HL-60/S4 (cell line): ENCODE measurements around the gene USP7.
"Not testable (repeated sequence)": the region's sequence is repeated elsewhere in the genome, so short reads cannot be mapped to it uniquely, and the experiment has no call there.

Source experiments
- in situ Hi-C: fragments of 300-500 bp; cut with MboI; formaldehyde crosslinking; loops from 2 replicates; pipeline ENCODE4 v1.14.3; 2022; ENCODE audit warnings: low sequenced_read_pairs

The USP7 gene

DNA sequence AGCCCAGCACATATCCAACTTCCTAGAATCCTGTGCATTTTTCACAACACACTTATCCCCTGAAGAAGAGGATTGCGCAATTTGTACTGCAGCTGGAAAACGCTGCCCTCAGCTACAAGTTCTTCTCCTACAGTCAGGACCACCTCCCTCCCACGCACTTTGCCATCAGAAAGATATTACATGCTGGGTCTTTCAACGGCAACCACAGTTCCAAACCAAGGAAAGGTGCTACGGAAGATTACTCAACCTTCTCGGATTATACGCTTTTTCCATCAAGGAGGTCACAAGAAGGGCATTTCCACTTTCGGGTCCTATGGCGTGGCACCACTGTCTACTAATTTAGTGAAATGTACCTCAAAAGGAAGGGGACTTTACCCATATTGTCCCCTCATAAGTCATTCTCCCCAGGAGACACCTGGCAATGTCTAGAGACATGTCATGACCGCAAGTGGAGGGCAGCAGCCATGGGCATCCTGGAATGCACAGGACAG lies 35.2 kb downstream of the USP7 start:
- in situ Hi-C loops: no loop called here

DNA sequence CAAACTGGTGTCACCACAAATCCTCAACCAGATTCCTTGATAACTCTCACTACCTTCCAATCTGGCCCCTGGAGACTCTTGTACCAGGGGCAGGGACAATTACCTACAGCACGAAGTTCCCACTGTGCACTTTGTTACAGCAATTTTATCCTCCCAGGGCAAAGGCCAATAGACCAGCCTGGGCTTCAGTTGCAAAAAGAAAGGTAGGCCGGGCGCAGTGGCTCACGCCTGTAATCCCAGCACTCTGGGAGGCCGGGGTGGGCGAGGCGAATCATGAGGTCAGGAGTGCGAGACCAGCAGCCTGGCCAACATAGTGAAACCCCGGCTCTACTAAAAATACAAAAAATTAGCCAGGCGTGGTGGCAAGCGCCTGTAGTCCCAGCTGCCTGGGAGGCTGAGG lies 36.9 kb downstream of the USP7 start:
- in situ Hi-C loops: no loop called here

DNA sequence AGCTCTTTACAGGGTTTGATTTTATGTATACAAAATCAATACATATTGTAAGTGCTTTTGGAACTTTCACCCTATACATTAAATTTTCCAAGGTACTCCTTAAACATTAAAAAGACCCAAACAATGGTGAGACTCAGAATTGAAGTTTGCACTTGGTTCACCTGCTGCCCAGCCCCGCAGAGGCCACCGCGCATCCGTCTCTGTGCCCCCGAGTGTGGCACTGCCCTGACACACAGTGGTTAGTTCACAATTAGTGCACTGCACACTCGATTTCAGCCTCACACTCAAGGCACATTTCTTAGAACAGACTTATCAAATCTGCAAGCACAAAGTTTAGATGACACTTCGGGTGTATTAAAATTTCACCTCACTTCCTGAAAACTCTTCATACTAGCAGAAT lies 38.3 kb downstream of the USP7 start:
- in situ Hi-C loops: no loop called here

DNA sequence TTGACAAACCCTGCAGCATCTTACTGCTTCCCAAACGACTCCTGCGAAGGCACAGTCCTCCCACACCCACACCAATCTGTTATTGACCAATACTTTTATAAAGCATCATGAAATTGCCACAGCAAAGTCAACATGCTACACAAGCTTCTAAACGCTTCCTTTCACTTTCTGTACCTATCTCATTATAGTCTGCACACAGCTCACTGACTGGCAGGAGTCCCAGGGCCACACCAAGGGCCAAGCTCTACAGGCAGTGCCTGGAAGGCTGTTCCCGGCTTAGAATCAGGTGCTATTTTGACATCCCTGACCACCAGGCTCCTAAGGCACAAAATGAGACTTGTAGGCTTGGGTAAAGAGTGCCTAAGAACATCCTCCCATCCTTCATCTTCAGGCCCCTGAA lies 39.5 kb downstream of the USP7 start:
- in situ Hi-C loops: no loop called here

DNA sequence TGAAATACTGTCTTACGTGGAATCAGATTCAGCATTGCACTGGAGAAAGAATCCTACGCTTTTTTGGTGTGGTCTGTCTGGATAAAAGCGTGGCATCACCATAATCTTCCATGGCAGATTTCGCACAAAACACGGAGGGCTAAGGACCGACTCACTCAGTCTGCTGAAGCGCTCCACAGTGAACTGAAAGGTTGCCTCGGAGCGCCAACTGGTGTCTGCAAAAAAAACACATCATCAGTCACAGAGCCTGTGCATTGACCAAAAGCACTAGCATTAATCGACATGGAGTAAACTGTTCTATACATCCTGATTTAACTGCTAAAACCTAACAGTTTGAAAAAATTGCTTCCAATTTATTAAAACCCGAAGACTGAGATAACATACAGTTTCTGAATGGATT lies 40.5 kb downstream of the USP7 start:
- in situ Hi-C loops: no loop called here

DNA sequence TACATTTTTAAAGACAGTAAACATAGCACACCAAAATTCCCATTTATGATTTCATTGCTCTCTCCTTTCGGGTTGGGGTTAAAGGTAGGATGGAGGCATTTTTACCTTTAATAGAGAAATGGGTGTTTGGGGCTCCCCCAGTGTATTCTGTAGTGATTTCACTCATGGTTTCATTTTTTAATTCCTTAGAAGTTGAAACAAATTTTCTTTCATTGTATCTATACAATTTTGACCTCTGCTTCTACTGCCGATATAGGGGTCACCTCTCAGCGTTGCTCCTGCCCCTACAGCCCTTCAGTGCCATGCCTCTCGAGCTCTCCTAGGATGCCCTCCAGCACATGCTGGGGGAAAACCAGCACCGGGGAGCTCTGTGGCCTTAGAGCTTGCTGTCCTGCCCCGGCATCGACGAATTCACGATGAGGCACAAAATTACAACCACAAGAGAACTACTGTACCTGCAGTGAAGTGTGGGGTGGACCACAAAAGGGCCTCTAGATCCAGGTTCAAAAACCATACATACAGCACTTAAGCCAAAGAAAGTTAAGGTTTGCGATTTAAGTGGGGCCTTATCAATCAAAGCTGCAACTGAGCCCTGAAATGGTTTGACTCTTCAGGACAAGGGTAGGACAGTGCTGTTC lies 42.2 kb downstream of the USP7 start:
- in situ Hi-C loops: no loop called here

DNA sequence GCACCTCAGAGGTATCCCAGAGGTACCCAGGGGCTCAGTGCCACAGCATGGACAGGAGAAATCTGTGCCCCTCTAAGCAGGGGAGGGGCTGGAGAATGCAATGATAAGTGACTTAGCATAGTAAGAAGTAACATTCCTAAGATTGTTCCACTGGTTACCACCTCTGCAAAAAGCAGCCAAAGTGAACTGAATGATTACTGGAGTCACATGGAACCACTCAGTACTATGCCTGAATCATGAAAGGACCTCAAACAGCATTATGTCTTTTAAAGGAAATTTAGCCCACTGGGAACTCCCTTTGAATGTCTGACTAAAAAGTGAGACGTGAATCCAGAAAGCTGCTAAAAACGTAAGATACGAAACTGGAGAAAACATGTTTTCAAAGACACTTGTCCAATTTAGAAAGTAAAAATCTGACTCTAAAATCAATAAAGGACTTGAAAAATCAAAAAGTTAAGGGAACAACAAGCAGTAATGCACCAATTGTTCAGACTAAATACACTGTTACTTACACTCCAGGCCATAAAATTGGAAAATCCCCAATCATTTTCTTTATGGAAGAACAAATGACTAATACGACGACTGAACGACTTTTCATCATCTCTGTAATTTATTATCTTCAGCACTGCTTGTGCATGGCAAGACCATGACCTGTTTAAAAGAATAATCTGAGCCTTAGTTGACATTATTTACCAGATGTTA lies 42.9 kb downstream of the USP7 start:
- in situ Hi-C loops: no loop called here

DNA sequence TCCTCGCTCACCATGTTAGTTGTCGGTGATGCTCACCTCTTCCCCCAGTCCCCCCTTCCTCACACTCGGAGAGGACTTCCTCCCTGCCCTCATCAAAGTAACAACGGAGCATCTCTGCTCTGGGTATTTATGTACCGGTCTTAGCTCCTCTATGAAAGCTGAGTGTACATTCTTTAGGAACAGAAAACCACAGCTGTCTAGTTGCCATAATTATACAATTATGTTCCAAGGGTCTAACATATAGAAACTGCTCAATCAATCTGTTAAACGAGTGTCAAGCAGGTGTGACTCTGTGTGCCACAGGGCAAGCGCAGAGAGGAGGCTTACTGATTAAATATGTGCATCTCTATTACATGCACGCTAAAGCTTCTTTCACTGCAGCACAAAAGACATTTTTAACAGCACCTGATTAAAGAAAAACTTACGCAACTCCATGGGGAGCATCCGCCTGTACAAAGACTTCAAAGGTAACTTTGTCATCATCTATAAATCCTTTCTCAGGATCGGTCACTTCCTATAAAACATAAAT lies 43.7 kb downstream of the USP7 start:
- in situ Hi-C loops: no loop called here

DNA sequence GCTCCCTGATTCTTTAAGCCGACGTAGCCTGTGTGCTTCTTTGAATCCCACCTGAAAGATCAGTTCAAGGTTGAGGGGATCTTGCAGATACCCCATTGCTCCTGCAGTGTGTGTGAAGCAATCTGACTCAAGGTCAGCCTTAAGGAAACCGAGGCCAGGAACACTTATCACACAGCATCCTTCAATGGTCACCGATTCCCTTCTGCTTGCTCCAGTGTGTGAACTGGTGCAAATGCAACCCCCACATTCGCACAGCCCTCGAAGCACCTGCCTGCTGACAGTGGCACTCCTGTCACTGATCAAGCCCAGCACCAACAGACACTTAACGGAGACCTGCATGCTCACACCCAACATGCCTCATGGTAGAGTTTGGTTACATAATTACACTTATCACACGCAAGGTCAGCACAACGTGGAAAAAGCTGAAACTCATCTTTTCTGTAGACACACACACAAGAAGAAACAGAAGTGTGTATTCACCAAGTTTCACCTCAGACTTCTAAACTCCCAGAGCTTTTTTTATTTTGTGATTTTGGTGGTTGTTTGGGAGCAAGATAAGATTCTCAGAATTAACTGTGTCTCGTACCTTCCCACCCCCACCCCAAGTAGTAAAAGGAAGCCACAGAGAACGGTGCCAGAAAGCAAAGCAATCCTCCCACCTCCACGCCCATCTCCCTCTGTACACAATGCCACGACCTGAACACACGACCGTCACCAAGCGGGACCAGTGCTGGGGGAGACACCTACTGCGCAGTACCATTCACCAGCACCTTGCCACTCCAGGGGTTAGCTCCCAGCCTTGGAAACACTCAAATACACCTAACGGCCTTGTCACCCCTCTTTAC lies 44.4 kb downstream of the USP7 start:
- in situ Hi-C loops: no loop called here

DNA sequence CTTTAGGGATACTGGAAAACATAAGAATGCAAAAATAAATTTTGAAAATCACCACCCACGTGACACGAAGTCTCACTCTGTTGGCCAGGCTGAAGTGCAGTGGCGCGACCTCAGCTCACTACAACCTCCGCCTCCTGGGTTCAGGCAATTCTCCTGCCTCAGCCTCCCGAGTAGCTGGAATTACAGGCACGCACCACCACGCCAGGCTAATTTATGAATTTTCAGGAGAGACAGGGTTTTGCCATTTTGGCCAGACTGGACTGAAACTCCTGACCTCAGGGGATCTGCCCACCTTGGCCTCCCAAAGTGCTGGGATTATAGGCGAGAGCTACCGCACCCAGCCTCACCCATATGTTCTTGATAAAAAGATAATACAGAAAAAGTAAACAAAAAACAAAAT lies 46.4 kb downstream of the USP7 start:
- in situ Hi-C loops: not testable (repeated sequence)

DNA sequence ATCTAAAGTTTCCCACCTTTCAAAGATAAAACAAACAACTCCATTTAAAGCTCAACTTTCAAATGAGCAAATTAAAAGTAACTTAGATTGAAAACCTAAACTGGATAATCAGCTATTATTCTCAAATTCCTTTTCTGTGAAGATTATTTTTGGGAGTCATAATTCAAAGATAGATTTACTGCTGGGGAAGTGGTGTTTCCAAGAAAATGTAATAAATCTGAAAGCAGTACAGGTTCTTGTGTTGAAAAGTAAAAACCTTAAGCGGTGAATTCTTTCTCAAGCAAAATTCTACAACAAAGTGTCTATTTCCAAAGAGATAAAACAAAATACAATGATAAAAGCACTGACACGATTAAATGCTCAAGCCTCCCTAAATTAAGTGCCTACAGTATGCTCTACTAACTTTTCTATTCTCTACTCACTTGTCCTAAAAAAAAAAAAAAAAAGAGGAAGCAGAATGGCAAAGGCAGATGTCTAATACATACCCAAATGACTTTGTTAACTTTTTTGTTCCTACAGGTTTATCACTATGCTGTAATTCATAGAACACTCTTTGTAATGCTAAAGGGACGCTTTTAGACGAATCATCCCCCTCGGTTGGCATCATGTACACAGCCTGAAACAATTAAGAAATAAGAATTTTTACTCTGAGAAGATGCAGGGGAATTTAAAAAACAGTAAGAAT lies 47.0 kb downstream of the USP7 start:
- in situ Hi-C loops: no loop called here

DNA sequence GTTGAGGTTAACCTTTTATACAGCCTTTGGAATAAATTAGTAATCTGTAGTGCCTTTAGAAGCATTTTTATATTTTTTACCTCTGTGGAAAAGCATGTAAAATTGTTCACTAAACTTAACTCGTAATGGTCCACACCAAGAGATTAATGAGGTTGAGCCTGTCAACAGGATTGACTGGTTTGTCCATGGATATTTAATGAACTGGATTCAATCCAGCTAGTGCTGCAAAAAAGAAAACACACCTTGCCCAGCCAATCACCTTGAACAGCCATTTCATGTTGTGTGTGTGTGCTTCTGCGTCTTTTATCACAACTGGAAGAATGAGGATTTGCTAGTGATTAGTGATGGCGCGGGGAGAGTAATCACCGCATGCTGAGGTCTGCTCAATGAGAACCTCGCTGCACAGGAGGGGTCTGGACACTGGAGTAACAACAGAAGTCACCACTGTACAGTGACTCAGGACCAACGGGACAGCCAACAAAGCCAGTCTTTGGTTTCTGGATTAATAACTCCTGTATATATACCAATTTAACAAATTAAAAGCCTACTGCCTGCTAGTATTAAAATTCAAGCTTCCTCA lies 47.9 kb downstream of the USP7 start:
- in situ Hi-C loops: no loop called here

DNA sequence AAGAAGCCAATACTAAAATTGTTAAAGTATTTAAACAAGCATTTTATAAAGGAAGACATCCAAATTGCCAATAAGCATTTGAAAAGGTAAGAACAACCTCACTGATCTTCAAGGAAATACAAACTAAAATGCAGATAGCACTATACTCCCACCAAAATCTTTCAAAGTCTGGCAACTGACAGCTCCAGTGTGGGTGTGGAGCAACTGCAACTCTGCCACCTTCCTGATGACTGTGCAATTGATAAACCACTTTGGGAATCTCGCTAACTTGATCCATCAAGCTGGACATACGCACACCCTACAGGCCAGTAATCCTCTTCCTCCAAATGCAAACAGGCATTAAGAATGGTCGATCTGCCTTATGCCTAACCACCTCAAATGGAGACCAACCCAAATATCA lies 49.6 kb downstream of the USP7 start:
- in situ Hi-C loops: no loop called here

DNA sequence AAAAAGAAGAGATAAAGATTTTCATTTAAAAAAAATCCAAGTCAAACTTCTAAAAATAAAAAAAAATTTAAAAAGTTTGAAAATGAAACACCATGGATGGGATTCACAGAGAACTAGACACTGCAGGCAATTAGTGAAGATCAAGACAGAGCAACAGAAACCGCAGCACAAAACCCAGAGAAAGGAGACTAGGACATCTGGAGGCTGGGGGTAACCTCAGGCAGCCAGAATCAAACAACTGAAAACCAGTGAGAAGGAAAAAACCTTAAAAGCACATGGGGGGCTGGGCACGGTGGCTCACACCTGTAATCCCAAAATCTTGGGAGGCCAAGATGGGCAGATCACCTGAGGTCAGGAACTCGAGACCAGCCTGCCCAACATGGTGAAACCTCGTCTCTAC lies 50.9 kb downstream of the USP7 start:
- in situ Hi-C loops: no loop called here

DNA sequence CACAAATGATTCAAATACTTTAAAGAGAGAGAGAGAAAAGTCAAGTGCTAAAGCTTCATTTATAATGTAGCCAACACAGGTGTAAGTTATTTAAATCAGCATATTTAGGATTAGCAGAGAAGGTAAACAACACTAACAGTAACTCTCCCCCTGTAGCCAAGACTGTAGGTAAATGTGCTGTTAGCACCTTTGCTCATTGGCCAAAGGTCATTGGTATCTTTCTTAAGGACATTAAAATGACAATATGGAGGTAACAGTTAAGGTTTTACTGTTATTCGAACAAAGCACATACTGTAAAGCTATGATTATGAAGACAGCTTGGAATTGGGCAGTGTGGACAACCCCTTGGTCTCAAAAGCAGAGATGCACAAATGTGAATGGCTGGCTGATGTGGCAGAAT lies 52.9 kb downstream of the USP7 start:
- in situ Hi-C loops: no loop called here

DNA sequence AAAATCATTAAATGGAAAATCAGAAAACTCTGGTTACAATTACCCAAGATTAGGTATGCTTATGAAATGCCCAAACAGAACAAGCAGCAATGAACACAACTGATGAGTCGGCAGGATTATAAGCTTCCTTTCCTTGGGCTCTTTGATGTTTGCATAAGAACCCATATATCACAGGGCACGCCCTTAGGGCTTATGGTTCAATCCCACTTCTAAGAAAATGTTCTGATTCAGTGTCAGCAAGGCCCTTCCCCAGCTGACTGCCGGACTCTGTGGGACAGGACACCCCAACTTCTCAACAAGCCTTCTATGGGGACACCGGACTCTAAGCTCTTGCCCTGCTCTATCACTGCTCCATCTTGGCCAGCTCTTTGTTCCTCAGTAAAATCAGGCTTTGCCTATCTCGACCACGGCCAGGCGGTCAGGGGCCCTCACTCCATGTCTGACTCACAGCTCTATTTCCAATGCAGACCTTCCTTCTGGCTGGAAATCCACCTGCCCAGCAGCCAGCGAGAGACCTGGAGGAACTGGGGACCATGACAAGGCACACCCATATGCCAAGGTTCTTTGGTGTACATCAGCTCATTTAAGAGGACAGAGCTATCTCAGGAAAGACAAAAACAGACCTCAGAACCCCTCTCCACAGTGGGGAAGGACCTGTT lies 54.8 kb downstream of the USP7 start:
- in situ Hi-C loops: no loop called here

DNA sequence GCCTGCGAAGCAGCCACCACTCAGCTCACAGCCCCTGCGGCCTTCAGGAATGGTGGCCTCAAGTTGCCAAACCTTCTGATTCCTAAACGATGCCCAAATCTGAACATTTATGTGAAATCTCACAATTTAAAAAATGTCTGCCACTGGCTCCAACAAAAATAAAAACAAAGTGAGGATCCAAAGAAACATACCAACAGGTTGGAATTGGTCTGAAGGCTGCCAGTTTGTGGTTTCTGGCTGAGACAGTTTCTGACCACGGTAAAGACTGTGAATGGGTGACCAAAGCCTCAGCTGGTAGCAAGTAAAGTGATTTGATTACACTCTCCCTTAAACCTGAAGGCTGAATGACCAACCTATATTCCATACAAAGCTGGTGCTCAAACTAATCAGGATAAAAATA lies 56.6 kb downstream of the USP7 start:
- in situ Hi-C loops: no loop called here

DNA sequence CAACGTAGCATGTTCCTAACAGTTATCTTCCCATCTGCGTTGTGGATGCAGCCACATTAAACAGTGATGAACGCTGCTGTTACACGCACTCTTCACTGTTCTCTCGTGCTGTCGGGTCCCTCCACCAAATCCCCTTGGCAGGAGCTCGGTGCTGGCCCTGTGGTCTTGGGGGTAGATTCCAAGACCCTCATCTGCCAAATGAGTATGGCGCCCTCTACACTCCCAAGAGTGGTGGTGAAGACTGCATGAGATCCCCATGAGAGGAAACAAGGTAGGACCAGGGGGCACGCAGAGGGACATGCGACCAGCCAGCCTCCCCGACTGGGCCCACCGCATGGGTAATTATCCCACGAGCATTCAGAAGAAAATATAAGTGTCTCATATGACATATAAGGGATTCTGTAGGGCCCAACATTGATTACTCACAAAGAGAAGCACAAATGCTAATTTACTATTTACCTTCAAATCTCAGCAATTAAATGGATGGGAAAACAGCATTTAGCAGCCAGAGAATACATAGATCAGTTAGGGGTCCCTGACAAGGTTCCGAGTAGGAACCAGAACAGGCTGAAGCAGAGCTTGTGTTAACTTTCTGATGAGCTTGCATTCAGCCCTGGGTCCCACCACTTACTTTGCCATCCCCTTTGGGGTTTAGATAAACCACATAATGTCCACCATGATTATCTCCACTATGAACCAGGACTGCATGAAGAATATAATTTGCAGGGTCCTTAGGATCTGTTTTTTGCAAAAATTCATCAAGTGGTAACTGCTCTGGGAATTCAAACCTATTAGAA lies 57.7 kb downstream of the USP7 start:
- in situ Hi-C loops: no loop called here

DNA sequence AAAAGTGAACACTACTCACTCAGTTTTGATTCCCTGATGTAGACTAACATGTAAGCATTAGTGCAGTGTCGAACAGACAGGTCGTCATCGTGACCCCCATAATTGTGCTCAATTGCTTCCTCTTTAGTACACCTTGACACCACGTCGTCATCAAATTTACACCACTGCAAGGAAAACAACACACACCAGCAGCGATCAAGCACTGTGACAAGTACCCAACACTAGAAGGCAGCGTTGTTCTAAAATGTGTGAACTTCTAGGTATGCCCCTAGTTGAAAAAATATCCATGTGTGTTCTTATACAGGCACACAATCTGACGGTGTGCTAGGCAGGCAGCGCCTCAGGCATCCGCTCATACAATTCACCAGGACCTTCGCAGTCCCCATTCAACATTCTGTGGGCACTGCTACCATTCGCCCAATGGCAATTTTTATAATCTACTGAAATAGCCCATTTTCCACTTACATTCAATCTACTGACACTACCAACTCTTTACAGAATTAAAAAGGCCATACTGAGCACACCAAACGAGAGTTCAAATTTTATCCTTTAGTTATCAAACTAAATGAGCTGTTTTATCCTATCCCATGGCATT lies 58.4 kb downstream of the USP7 start:
- in situ Hi-C loops: no loop called here
